ENCODE data around the gene SCUBE2.

The SCUBE2 gene

DNA sequence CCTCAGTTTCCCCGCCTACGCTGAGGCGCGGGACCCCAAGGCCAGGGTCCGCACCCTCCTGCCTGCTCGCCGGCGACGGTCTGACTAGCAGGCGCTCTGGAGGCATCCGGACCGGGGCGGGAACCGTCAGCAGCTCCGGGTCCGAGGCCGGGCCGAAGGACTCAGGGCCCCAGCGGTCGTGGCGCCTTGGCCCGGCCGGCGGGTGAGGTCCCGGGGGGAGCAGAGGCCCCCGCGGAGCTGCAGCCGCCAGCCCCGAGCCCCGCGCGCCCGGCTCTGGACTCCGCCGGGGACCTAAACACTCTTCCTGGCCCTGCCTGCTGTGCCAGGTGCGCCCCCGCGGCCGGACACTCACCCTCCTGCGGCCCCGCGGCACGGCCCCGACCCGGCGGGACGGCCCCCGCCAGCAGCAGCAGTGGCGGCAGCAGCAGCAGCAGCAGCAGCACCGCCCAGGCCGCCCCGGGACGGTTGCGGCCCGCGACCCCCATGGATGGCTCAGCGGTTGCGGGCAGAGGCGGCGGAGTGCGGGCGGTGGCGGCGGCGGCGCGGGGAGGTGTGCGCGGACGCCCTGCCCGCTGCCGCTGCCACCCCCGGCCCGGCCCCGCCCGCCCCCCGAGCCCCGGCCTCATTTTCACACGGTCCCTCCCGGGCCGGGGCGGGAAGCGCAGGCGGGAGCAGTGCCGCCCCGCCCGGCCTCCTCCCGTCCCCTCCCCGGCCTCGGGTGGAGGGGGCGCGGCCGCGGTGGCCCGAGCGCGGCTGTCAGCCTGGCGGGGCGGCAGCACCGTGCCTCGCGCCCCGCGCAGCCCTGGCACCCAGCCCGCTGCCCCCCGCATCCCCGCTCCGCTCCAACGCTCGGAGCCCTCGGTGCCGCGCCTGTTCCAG lies at the start of gene SCUBE2:
TSS of gene SCUBE2 (minus strand) at position 556 of the 879 bp plus-strand sequence. CDS start at position 485, 71 bp downstream.
- DNase-seq, result no peak

DNA sequence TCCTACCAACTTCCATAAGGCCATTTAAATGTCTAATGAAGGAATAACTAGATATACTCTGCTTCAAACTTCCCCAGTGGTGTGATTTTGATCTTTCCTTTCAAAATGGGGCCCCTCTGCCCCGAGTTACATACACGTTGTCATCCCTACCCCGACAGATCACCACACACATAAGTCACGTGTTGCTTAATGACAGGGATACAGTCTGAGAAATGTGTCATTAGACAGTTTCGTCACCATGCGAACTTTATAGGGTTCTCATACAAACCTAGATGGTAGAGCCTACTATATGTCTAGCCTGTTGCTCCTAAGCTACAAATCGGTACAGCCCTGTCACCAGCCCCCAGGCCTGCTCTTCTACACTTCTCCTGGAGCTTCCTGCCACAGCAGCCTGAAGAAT lies 49.8 kb upstream of the SCUBE2 start:
- no peak for DNase-seq

DNA sequence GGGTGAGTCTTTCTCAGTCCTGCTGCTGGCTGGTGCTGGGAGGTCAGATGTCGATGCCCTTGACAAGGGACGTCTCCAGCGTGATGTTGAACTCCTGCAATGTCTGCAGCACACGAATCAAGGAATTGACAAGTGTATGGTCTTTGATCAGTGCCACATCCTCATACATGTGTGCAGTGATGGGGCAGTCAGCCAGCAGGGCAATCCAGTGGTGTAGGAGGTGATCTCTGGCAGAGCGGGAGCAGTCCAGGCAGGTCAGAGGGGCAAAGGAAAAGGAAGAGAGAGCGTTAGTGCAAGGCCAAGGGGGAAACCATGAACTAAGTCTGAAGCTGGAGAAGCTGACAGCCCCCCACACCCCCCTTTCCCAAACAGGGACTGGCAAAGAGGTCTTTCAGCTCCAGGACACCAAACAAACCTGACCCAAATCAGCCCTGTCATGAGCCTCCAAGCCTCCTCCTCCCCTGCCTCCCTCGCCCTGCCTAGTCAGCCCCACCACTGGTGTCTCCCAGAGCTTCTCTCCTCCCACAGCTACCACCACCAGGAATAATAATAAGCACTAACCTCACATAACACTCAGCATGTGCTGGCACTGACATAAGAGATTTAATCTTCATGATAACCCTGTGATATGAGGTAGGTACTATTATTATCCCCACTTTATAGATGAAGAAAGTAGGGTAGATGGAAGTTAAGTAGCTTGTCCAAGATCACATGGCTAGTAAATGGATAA lies 48.4 kb upstream of the SCUBE2 start:
- no peak for DNase-seq

DNA sequence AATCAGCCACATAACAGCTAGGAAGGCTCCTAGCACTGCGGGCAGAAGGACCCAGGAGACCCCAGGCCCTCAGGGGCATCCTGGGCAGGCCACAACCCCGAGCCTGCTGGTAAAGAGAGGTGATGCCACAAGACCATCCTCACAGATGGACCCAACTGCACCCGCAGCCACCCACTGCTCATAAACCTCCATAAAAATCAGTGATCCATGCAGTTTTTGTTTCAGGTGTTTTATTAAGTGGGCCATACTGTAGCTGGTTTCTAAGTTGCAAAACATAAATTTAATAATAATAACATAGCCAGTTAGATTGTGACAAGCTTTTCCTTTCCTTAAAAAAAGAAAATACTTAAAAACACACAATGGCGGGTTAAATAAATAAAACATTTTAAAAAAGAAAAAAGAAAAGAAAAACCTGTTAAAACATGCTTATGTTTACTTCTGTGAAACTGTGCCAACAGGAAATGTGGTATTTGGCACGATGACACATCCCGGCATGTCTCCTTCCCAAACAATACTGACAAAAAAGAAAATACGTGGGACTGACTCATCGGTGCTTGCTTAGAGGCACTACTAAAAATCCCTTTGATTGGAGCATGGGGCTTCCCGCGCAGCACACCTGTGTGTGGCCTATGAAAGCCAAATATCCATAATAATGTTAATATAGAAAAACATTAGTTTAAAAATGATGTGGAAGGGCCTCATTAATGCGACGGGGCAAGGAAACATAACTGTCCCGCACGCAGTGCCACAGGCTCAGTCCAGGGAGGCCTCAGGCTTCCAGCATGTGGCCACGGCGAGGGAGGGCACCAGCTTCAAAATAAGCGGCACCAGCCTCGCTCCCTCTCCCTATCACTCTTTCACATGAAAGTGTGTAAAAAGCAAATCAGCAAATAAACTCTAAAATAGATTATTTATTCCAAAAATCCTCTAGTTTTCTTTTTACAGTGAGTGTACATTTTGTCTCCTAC lies 47.5 kb upstream of the SCUBE2 start:
- DNase-seq, result no peak

DNA sequence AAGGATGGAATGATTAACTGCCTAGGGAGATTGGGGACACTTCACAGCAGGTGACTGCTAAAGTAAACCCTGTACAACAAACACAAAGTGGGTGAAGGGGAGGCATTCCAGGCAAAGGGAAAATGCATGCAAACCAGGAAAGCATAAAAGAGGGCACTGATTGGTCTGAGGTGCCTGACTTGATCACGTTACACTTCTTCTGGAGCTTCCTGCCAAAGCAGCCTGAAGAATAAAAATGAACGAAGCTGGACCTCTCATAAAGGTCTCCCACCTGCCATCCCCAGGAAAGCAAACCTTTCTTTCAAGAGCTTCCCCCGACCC lies 46.7 kb upstream of the SCUBE2 start:
- no peak for DNase-seq

DNA sequence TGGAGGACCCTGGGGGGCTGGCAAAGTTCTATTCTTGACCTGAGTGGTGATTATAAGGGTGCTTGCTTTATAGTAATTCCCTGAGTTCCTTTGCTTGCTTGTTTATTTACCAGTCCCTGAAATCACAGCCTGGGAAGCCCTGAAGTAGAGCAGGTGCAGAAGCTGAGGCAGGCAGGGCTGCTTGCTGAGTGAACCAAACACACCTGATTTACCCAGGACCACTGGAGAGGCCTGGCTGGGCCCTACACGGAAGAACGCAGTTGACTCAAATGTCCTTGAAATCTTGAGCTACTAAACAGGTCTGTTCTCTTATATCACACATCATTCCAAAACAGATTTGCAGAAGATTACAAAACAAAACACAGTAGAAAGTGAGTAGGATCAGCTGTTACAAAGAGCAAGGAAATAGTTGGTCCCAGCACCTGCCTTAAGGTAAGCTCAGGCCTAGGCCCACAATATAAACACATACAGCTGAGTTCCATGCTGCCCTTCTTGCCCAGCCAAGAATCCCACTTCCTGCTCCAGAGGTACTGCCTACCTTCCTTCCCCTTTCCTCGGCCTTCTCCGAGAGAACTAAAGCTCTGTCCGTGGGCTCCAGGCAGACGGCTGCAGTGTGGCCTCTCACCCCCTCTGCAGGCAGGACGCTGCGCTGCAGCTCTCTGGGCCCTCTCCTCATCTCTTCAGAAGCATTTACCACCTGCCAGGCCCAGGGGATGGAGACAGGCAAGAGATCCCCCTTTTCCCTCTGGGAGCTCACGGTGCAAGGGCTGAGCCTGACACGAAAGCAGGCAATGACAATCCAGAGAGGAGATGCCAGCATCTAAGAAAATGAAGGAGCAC lies 46.1 kb upstream of the SCUBE2 start:
- peak; percentile 49 for DNase-seq

DNA sequence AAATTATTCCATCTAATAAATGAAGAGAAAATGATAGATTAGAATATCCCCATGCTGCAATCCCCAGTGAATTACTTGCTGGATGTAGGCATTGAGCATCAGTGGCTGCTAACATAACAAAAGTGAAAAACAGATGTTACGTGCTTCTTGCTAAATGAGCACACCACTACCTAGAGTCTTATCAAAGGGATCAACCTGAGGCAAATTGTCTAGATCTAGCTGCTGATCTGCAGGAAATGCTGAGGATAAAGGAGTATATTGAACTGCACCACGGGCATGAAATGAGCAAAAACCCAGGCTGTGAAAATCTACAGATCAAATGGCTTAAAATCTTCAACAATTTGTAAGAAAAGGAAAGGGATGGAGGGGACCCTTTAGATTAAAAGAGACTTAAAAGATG lies 45.3 kb upstream of the SCUBE2 start:
- DNase-seq, result no peak

DNA sequence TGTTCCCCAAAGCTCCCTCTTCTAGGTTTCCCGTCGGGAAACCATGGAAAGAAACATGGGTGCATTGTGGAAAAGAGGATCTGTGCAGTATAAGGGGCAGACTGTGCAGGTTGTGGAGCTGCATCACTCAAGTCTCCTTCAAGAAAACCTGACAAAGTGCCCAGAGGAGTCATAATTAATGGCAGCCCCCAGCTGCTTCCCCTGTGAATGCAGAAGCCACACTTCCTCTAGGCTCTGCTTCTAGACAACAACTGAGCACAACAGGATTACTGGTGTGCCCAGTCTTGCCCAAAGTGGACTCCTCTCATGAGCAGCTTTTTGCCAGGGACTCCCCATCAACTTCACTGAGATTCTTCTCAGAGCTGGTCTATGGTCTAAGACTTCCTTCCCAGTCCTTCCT lies 42.6 kb upstream of the SCUBE2 start:
- DNase-seq, result no peak

DNA sequence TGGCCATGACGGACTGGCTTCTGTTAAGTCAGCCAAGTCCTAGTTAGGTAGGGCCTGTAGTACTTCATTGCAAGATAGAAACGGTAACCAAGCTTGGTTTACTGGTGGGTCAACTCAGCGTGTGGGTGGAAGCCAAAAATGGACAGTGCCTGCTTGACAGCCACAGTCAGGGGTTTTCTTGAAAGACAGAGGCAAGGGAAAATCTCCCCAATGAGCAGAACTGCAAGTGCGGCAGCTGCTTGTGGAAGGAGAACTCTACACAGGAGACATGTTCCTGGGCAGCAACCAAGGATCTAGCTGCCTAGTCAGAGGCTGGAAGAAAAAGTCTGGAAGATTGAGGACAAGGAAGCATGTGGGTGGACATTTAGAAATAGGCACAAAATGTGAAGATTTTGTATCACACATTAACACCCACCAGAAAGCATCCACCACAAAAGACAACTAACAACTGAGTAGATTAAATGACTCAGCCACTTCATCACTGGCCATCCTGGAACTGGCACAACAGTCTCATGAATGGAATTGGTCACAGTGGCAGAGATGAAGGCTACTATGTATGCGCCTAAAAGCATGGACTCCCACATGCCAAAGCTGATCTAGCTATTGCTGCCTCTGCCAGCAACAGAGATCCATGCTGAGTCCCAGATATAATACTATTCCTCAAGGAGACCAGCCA lies 40.9 kb upstream of the SCUBE2 start:
- DNase-seq, result no peak

DNA sequence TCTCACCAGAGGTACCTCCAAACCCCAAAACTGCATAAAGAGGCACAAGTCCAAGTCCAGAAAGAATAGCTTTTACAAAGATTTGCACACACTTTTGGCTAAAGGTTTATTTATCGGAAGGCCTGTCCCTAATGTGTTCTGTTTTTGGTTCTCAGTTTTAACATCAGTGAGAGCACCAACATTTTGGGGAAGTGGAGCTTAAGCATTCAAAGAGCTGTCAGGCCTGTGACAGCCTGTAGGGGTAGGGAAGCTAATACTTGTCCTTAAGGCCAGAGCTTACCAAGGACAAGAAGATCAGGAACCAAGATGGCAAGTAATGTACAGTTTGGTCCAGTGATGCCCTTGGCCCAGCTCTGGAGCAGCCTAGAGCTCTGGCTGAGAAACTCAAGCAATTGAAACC lies 38.9 kb upstream of the SCUBE2 start:
- DNase-seq, result no peak

DNA sequence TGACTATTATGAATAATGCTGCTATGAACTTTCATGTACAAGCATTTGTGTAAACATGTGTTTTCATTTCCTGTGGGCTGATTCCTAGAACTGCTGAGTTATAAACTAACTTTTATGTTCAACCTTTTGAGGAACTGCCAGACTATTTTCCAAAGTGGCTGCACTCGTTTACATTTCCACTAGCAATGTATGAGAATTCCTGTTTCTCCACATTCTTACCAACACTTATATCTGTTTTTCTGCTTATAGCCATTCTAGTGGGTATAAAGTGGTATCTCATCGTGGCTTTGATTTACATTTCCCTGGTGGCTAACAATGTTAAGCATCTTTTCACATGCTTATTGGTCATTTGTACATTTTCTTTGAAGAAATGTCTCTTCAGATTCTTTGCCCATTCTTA lies 35.2 kb upstream of the SCUBE2 start:
- no peak for DNase-seq

DNA sequence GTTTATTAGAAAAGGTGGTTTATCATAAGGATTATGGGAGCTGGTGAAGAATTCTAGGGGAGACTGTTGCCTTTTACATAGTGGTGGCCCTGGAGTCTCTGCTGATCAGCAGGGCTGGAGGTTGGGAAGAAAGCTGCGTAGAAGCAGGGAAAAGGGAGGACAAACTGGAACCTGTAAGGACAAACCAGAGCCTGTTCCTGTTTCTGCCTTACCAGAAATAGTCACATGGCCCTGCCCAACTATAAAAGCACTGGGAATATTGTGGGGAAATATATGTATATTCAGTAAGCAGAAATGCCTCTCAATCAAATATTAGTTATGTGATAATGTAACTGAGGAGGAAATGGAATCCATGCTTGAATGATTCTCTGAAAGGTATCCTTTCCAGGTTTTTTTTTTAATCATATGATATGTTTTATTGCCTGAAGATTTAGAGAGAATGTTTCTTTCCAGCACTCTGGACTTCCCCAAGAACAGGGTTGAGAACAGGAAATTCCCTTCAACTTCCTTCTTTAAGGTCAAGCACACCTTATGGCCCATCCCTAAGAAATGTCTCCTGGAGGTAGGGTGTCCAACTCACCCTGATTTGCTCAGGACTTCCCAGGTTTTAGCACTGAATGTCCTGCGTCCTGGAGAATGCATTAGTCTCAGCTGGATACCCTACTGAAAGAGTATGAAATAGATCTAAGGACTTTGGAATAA lies 33.9 kb upstream of the SCUBE2 start:
- DNase-seq, result no peak

DNA sequence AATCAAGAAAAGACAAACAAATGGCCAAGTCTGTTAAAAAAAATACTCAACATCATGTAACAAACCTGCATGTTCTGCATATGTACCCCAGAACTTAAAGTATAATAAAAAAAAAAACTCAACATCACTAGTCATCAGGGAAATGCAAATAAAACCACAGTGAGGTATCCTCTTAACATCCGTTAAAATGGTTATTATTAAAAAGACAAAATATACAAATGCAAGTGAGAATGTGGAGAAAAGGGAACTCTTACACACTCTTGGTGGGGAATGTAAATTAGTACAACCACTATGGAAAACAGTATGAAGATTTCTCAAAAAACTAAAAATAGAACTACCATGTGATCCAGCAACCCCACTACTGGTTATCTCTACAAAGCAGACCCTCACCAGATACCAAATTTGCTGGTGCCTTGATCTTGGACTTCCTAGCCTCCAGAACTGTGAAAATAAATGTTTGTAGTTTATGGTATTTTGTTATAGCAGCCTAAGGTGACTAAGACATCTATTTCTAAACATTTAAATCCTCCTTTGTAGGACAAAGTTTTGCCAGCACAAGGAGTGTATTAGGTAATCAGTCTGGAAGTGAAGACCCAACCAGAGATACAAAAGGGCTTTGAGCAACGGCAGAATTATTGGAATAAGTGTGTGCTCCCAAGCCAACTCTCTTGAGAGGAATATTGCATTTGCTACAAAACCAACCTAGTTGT lies 32.4 kb upstream of the SCUBE2 start:
- DNase-seq, result no peak

DNA sequence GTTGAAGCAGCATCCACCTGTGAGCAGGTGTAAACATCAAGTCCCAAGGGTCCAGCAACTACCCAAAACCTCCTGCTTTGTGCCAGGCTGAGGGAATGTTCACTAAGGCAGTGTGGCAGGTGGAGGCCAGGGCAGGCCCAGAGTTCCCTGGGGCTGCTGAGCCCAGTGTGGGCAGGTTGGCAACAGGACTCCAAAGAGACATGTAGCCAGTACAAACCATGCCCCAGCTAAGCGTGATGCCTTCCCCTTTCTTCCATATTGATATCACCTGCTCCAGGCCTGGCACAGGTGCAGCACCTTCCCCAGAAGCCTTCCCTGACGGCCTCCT lies 30.0 kb upstream of the SCUBE2 start:
- DNase-seq, result no peak

DNA sequence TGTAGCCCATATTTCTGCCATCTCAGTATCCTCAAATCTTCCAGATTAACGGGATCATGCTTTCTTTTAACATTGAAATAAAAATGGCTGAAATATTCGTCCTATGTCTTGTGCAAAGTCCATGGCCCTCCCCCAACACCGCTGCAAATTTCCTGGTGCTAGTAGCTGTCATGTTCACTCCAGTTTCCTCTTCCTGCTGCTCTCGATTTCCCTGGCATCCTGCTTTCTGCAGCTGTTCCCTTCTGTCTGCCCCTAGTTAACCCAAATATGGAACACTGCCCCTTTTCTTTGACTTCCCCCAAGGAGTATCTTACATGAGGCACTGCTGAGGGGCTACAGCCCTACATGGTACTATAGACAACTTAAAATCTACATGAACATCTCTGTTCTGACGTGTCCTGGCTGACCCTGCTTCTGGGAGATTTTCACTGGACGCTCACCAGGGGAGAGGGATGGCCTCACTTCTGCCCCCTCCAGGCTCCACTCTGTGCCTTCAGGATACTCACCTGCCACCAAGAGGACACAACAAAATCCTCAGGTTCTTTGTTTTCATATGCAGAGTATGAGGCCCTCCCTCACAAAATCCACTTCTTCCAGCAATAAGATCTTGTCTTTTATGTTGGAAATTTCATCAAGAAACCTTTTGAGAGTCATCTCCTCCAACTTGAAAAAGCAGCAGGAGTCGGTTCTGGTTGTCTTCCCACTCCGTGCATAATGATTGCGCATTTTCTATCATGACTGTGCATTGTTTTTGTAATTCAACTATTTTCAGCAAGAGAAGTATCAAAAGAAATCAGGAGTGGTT lies 29.5 kb upstream of the SCUBE2 start:
- no peak for DNase-seq

DNA sequence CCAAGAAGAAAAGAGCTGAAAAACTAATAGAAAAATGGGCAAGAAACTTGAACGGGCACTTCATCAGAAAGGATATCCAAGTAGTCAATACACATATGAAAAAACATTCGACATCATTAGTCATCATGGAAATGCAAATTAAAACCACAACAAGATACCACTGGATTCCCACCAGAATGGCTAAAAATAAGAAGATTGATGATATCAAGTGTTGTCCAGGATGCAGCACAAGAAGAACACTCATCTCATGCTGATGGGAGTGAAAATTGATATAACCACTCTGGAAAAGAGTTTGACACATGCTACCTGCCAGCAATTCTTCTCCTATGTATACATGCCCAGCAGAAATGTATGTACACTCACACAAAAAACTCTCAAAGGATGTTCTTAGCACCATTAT lies 26.9 kb upstream of the SCUBE2 start:
- DNase-seq, result no peak

DNA sequence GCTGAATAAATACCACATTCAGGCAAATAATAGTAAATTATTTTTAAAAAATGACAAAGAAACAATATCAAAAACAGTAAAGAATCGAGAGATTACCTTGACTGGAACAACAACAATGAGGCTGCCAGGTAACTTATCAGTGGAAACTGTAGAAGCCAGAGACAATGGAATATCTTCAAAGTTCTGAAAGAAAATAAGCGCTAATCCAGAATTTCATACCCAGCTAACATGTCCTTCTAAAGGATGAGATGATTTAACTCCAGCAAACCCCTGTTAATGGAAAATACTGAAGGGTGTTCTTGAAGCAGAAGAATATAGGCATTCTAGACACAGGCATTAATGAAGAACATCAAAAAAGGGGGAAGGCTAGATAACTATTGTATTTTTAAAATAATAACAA lies 20.7 kb upstream of the SCUBE2 start:
- no peak for DNase-seq

DNA sequence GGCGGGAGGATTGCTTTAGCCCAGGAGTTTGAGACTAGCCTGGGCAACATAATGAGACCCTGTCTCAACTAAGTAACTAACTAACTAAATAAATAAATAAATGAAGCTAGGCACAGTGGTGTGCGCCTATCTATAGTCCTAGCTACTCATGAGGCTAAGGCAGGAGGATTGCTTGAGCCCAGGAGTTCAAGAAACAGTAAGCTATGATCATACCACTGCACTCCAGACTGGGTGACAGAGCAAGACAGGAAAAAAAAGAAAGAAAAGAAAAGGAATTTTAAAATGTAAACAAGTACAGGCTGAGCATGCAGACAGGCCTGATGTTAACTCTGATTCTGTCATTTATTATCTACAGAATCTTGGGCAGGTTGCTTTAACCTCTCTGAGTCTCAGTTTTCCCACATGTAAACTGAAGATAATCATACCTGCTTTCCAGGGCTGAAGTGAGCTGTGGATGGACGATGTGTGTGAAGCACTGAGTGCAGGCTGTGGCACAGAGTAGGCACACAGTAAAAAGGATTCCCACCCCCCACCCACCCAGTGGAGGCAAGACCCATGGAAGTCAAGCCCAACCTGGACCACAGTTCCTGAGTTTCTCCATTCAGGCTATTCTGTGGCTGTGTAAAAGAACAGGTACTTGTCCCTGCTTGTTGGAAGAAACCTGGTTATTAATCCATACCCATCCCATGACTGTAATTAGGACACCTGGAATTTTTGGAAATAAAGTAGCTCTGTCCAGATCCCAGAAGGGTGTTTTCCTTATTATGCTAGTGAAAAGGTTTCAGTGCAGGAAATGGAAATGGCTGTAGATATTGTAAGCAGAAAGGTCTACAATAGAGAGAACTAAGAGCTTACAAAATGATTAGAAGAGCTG lies 18.7 kb upstream of the SCUBE2 start:
- no peak for DNase-seq

DNA sequence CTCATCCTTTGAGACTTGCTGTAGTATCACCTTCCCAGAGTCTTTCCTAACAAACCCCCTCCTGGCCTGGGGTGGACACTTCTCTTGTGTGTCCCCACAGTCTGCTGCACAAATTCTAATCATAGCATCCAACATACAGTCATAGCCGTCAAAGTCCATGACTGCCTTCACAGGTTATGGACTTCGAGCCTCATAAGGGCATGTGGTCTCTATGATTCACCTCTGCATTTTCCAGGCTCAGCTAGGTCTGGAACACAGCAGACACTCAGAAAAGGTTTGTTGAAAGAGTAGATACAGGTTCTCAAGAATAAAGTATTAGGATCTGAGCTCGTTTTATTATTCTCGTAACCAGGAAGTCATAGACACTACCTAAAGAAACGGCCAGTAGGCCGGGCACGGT lies 13.2 kb upstream of the SCUBE2 start:
- DNase-seq, result no peak
